Subcutaneous abdominal adipose tissue (tissue), 5 donors: Measurements from ENCODE around the gene NOL4L.
A peak's percentile ranks its signal among the peaks of the same experiment; 100 is the strongest.

Source experiments
- H3K27ac ChIP-seq: one replicate; pipeline ENCODE4 v1.7.0; 2013; ENCODE audit warnings: low read depth, mild to moderate bottlenecking, inconsistent platforms, low read length, moderate library complexity
- H3K27me3 ChIP-seq, 5 donors: one replicate each; pipeline ENCODE4 v1.7.0; 2013; ENCODE audit warnings: low read length in 5 of 5, inconsistent platforms in 1 of 5; ENCODE audit not compliant: control insufficient read depth in 5 of 5, insufficient read depth in 4 of 5
- H3K36me3 ChIP-seq, 5 donors: one replicate each; pipeline ENCODE4 v1.7.0; 2013; ENCODE audit warnings: low read length in 5 of 5; ENCODE audit not compliant: control insufficient read depth in 5 of 5, insufficient read depth in 5 of 5
- H3K4me1 ChIP-seq, 5 donors: one replicate each; pipeline ENCODE4 v1.7.0; 2013; ENCODE audit warnings: low read length in 5 of 5, mild to moderate bottlenecking in 3 of 5, moderate library complexity in 1 of 5; ENCODE audit not compliant: control insufficient read depth in 5 of 5, insufficient read depth in 5 of 5
- H3K4me3 ChIP-seq, 5 donors: one replicate each; pipeline ENCODE4 v1.7.0; 2013; ENCODE audit warnings: low read length in 5 of 5, low read depth in 1 of 5
- H3K9ac ChIP-seq, 5 donors: one replicate each; pipeline ENCODE4 v1.7.0; 2013; ENCODE audit warnings: low read length in 5 of 5, mild to moderate bottlenecking in 4 of 5, moderate library complexity in 3 of 5
- H3K9me3 ChIP-seq, 5 donors: one replicate each; pipeline ENCODE4 v1.7.0; 2013; ENCODE audit warnings: low read length in 5 of 5; ENCODE audit not compliant: control insufficient read depth in 5 of 5
- donor health status: healthy.
- donor health status: healthy.
- donor health status: healthy.
- donor health status: healthy.
- donor health status: healthy.

Gene NOL4L

DNA sequence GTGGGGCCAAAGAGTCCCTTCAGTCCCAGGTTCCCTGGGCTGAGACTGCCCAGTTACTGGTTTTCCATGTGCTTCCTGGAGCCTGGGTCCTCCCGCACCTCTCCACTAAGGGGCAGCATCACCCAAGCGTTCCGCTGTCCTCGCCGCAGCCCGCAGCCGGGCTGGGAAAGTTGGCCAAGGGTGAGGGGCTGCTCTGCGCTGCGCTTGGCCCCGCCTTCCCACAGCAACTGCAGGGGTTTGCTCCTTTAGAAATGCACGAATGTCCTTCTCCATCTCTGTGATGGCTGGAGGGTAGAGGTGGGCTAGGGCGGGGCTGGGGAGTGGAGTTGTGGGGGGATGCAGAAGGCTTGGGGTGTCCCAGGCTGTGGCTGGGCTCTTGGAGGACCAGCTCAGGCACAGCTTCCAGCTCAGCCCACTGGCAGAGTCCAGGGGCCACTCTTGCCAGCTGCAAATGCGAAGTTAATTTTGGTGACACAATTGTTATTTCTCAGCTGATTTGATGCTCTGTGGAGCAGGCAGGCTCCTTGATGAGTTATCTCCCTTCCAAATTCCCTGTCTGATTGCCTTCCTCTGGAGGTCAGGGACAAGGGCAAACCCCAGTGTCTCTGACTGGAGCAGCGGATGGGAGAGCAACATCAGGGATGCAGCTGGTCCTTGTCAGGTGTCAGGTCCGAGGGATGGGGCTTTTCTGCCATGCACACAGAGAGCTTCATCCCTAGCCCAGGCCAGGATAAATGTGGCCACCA, 63.2 kb downstream of the NOL4L start:
- H3K9ac ChIP-seq, result no peak overlapping the region
- peaks cover 0 to 7% (median 0%) of the 10 kb centered on the region in 5 donors for H3K36me3 ChIP-seq
- no peak overlapping the region for H3K4me3 ChIP-seq
- no peaks in the 10 kb centered on the region for H3K9me3 ChIP-seq
- H3K27ac ChIP-seq, result no peak overlapping the region
- peaks cover 3 to 55% (median 35%) of the 10 kb centered on the region in 5 donors for H3K4me1 ChIP-seq
- H3K27me3 ChIP-seq, result peaks cover 0 to 2% (median 0%) of the 10 kb centered on the region in 5 donors

DNA sequence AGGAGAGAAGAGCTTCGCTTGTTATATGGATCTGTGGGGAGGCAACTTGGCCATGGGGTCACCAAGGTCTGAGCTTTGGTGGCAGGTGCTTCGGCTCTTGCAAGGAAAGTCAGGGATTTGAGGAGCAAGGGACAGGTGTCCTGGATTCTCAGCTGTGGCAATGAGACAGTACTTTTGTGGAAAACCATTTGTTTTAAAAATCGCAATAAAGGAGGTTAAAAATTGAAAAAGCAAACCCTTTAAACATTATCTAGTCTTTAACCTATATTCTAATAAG, 64.3 kb downstream of the NOL4L start:
- Histone ChIP-seq H3K9me3 (no peaks in the 10 kb centered on the region), H3K27me3 (peaks cover 0 to 2% (median 0%) of the 10 kb centered on the region in 5 donors), H3K4me3 (no peak overlapping the region), H3K27ac (no peak overlapping the region), H3K4me1 (peaks cover 5 to 63% (median 46%) of the 10 kb centered on the region in 5 donors), H3K36me3 (peaks cover 0 to 7% (median 0%) of the 10 kb centered on the region in 5 donors), H3K9ac (no peak overlapping the region)

GRCh38 chr20:32519381-32519730, 65.8 kb downstream of the NOL4L start:
- H3K9ac ChIP-seq, result no peak overlapping the region
- no peaks in the 10 kb centered on the region for H3K9me3 ChIP-seq
- peaks cover 4 to 57% (median 44%) of the 10 kb centered on the region in 5 donors for H3K4me1 ChIP-seq
- H3K36me3 ChIP-seq, result peaks cover 0 to 7% (median 0%) of the 10 kb centered on the region in 5 donors
- peaks cover 0 to 2% (median 0%) of the 10 kb centered on the region in 5 donors for H3K27me3 ChIP-seq
- no peak overlapping the region for H3K4me3 ChIP-seq
- H3K27ac ChIP-seq, result no peak overlapping the region

GRCh38 chr20:32518593-32519380, 66.3 kb downstream of the NOL4L start:
- Histone ChIP-seq H3K27ac (no peak overlapping the region), H3K9ac (peak overlapping the region in 1 of 5 donors; percentile 20), H3K4me1 (peaks cover 4 to 52% (median 40%) of the 10 kb centered on the region in 5 donors), H3K36me3 (peaks cover 0 to 7% (median 0%) of the 10 kb centered on the region in 5 donors), H3K27me3 (peaks cover 0 to 2% (median 0%) of the 10 kb centered on the region in 5 donors), H3K9me3 (no peaks in the 10 kb centered on the region), H3K4me3 (no peak overlapping the region)

DNA sequence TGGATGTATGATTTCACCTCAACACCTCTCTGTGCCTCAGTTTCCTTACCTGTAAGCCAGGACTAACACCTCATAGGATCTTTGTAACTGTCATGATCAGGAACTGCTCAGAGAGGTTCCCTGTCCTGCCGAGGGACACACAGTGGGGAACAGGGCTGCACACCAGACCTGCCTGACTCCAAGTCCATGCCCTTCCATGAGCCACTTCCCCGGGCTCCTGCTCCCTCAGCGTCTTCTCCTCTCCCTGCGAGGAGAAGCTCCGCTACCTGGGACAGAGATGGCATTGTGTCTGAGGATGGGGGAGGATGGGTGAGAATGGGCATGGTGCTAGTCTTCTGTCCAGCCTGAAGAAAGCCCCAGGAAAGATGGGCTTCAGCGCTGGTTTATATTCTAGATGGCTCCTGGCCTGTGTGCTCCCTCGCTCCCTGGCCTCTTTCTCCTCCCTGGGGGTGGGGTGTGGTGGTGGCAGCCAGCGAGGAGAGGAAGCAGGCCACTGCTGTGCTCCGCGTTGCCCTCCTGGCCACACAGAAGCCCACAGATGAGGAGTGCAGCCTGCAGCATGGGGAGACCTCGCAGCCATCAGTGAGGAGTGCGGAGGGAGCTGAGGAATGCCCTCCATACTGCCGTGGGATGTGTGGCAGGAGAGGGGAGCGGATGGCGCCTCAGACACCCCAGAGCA, 67.1 kb downstream of the NOL4L start:
- Histone ChIP-seq H3K4me1 (peaks cover 6 to 49% (median 38%) of the 10 kb centered on the region in 5 donors), H3K4me3 (no peak overlapping the region), H3K9ac (peak overlapping the region in 1 of 5 donors; percentile 20), H3K27ac (no peak overlapping the region), H3K9me3 (no peaks in the 10 kb centered on the region), H3K27me3 (peaks cover 0 to 2% (median 0%) of the 10 kb centered on the region in 5 donors), H3K36me3 (peaks cover 0 to 7% (median 0%) of the 10 kb centered on the region in 5 donors)

GRCh38 chr20:32517518-32517873, 67.6 kb downstream of the NOL4L start:
- no peak overlapping the region for H3K27ac ChIP-seq
- H3K9me3 ChIP-seq, result no peaks in the 10 kb centered on the region
- H3K4me1 ChIP-seq, result peaks cover 6 to 47% (median 38%) of the 10 kb centered on the region in 5 donors
- no peak overlapping the region for H3K4me3 ChIP-seq
- no peak overlapping the region for H3K9ac ChIP-seq
- H3K27me3 ChIP-seq, result peaks cover 0 to 2% (median 0%) of the 10 kb centered on the region in 5 donors
- H3K36me3 ChIP-seq, result peaks cover 0 to 7% (median 0%) of the 10 kb centered on the region in 5 donors

GRCh38 chr20:32516583-32517517, 68.3 kb downstream of the NOL4L start:
- H3K4me1 ChIP-seq, result peaks cover 6 to 43% (median 36%) of the 10 kb centered on the region in 5 donors
- H3K27ac ChIP-seq, result no peak overlapping the region

GRCh38 chr20:32515631-32516101, 69.5 kb downstream of the NOL4L start:
- Histone ChIP-seq H3K4me1 (peaks cover 6 to 42% (median 37%) of the 10 kb centered on the region in 5 donors), H3K27me3 (peaks cover 0 to 2% (median 0%) of the 10 kb centered on the region in 5 donors), H3K36me3 (peaks cover 0 to 7% (median 0%) of the 10 kb centered on the region in 5 donors), H3K9ac (no peak overlapping the region), H3K27ac (no peak overlapping the region), H3K9me3 (no peaks in the 10 kb centered on the region), H3K4me3 (no peak overlapping the region)

More at GRCh38 chr20:32516583-32517517, 68.3 kb downstream of the NOL4L start:
- Histone ChIP-seq H3K4me3 (peak overlapping the region in 1 of 5 donors; percentile 4), H3K27me3 (peaks cover 0 to 2% (median 0%) of the 10 kb centered on the region in 5 donors), H3K9me3 (no peaks in the 10 kb centered on the region), H3K36me3 (peaks cover 0 to 7% (median 0%) of the 10 kb centered on the region in 5 donors), H3K9ac (no peak overlapping the region)

- Histone ChIP-seq H3K4me1 (peaks cover 6 to 42% (median 41%) of the 10 kb centered on the region in 5 donors), H3K9ac (no peak overlapping the region), H3K36me3 (peaks cover 0 to 7% (median 0%) of the 10 kb centered on the region in 5 donors), H3K4me3 (no peak overlapping the region), H3K27me3 (peaks cover 0 to 2% (median 0%) of the 10 kb centered on the region in 5 donors), H3K9me3 (no peaks in the 10 kb centered on the region), H3K27ac (no peak overlapping the region)
Measured at GRCh38 chr20:32514760-32515159, 70.4 kb downstream of the NOL4L start.
